Activated CD4-positive, alpha-beta T cell treated with anti-CD3 and anti-CD28 coated beads, Interleukin-2, amount 50 U/mL, for 16 hours (primary cell): ENCODE measurements around the gene AGRN.
"Not testable (repeated sequence)": the region's sequence is repeated elsewhere in the genome, so short reads cannot be mapped to it uniquely, and the experiment has no call there.

Source experiments
- DNase-seq: peaks from one replicate; pipeline ENCODE4 v3.0.0-alpha.2; 2020

The AGRN gene

DNA sequence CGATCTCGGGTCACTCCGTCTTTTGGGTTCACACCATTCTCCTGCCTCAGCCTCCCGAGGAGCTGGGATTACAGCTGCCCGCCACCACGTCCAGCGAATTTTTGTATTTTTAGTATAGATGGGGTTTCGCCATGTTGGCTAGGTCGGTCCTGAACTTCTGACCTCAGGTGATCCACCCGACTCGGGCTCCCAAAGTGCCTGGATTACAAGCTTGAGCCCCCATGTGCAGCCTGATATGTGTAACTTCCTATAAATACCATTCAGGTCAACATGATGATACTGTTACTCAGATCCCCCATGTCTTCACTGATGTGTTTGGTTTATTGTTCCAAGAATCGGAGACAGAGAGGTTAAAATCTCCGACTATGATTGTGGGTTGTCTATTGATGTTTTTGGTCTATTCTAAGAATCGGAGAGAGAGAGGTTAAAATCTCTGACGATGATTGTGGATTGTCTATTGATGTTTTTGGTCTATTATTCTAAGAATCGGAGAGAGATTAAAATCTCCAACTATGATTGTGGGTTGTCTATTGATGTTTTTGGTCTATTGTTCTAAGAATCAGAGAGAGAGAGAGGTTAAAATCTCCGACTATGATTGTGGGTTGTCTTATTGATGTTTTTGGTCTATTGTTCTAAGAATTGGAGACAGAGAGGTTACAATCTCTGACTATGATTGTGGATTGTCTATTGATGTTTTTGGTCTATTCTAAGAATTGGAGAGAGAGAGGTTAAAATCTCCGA is 78.9 kb downstream of the AGRN start:
- peak; percentile 65 for DNase-seq

DNA sequence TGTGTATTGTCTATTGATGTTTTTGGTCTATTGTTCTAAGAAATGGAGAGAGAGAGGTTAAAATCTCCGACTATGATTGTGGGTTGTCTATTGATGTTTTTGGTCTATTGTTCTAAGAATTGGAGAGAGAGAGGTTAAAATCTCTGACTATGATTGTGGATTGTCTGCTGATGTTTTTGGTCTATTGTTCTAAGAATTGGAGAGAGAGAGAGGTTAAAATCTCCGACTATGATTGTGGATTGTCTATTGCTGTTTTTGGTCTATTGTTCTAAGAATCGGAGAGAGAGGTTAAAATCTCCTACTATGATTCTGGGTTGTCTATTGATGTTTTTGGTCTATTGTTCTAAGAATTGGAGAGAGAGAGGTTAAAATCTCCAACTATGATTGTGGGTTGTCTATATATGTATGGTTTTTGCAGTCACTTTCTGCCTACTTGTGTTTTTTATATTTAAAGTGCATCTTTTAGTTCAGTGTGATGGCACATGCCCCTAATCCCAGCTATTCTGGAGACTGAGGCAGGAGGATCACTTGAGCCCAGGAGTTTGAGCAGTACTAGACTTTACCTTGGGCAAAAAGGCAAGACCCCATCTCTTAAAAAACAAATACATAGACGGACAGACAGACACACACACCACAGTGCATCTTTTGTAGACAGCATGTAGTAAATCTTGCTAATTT is 79.7 kb downstream of the AGRN start:
- no peak for DNase-seq

DNA sequence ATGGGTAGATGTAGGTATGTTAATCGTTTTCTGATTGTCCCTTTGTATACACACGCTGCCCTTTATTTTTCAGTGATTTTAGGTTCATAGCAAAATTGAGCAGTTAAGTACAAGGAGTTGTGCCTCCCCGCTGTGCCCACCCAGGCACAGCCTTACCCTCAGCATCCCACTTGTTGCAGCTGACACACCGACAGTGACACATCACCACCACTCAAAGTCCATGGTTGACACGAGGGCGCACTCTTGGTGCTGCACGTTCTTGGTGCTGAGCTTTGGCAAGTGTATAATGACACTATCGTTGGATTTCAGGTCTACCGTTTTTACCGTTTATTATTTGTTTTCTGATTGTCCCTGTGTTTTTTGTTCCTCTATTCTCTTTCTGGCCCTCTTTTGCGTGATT is 80.4 kb downstream of the AGRN start:
- DNase-seq, result no peak

DNA sequence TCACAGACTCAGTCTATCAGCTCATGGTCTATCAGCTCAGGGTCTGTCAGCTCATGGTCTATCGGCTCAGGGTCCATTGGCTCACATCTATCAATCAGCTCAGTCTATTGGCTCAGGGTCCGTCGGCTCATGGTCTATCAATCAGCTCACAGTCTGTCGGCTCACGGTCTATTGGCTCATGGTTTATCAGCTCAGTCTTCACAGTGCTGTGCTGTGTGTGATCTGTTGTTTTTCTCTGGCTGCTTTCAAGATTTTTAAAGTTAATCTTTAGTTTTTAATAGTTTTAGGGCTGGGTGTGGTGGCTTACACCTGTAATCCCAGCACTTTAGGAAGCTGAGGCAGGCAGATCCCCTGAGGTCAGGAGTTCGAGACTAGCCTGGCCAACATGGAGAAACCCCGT is 81.6 kb downstream of the AGRN start:
- DNase-seq, result no peak

DNA sequence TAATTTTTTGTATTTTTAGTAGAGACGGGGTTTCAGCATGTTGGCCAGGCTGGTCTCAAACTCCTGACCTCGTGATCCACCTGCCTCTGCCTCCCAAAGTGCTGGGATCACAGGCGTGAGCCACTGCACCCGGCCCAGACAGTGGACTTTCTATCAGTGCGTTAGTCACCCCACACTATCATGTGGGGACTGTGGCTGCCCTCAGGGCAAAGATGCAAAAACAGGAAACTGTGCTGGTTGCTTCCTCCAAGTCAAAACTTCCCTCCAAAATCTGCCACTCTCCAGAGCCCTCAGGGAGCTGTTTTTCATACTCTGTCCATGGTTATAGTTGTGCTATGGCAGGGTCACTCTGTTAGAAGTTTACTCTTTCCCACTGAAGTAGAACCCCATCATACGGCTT is 84.2 kb downstream of the AGRN start:
- DNase-seq, result not testable (repeated sequence)
